ENCODE data around the gene ITGA11.

The ITGA11 gene

DNA sequence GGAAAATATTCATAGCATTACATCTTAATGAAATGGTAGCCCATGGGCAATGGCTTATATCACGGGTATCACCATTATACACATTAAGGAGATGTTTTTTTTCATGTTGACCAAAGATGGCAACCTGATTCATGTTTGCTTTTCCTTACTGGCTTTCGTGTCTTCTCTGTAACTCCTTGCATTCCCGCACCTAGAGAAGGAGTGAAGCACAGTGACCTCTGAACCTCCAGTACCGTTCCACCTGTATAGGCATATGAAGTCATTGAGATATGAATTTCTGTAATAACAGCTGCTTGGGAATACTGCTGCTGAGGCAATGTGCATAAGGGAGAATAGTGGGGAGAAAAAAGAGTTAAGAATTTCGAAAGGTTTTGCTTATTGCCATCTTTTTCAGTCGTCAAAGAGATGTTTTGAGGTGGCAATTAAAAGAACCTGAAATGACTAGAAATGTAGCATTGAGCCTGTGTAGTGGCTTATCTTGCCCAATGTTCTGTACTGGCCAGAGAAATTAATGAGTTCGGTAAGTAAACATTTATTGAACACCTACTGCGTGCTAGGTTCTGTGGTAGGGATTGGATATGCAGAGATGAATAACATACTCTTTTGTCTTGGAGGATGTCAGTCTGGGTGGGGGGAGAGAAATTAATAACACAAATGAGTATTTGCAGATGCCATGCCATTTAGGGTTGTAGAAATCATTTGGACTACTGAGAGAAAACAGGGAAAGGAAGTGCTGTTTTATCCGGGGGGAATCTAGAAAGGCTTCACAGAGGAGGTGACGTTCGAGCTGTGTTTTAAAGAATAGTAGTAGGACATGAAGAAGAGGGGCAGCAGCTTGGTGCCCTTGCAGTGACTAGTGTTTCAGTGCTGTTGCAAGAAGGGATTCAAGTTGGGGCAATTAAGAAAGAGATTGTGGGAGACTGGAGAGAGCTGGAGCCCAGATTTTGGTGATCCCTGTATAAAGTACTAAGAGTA, 151.9 kb downstream of the ITGA11 start:
- DNase-seq: no peak

- DNase-seq: peak; percentile 18
Measured at GRCh38 chr15:68278595-68279405, 153.2 kb downstream of the ITGA11 start.

DNA sequence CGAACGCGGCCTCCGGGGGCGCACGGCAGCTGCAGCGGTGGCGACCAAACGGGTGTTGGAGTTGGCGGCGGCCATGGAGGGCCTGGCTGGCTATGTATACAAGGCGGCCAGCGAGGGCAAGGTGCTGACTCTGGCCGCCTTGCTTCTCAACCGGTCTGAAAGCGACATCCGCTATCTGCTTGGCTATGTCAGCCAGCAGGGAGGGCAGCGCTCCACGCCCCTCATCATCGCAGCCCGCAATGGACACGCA, 153.7 kb downstream of the ITGA11 start:
- DNase-seq: no peak

GRCh38 chr15:68277603-68278344, 154.2 kb downstream of the ITGA11 start, which contains the start of gene FEM1B:
TSS of gene FEM1B (plus strand) at chr15:68277745. CDS start at chr15:68278418, 673 bp downstream.
- peak; percentile 69 for DNase-seq

- no peak for DNase-seq
Measured at GRCh38 chr15:68277131-68277602, 154.8 kb downstream of the ITGA11 start.

DNA sequence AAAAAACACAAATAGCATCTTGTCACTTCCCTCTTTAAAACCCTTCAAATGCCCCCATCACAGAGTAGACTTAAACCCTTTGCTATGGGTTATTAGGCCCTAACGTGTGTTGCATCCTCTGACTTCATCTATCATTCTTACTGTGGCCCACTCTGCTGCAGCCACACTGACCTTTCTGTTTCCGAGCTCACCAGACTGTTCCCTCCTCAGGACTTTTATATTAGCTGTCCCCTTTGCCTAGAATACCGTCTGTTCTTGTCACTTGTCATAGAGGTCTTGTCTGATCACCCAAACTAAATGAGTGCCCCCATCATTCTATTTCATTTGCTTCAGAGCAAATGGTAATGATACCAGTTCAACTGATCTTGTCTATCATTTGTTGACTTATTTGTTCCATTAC, 155.3 kb downstream of the ITGA11 start:
- no peak for DNase-seq

DNA sequence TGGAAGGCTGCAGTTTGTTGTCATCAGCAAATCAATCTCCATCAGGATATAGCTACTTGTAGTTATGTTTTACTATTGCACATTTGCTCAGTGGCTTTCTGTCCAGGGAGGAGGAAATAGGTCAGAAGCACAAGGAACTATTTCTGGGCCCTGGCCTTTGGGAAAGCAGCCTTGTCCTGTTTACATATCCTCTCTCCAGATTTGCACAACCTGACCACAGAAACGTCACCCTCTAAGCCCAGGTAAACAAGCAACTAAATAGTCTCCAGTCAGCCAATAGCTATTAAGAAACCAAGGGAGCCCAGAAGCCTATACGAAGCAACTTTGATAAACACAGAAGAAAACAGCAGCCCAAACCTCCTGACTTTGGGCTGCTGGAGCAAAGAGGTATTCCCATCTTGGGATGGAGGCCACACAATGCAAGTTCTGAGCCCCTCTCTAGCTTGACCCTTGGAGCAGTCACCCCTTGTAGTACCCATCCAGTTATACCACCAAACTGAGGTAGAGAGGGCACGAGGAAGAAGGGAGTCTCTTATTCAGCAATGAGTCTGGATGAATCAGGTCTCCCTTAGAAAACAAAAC, 156.7 kb downstream of the ITGA11 start:
- peak; percentile 71 for DNase-seq

DNA sequence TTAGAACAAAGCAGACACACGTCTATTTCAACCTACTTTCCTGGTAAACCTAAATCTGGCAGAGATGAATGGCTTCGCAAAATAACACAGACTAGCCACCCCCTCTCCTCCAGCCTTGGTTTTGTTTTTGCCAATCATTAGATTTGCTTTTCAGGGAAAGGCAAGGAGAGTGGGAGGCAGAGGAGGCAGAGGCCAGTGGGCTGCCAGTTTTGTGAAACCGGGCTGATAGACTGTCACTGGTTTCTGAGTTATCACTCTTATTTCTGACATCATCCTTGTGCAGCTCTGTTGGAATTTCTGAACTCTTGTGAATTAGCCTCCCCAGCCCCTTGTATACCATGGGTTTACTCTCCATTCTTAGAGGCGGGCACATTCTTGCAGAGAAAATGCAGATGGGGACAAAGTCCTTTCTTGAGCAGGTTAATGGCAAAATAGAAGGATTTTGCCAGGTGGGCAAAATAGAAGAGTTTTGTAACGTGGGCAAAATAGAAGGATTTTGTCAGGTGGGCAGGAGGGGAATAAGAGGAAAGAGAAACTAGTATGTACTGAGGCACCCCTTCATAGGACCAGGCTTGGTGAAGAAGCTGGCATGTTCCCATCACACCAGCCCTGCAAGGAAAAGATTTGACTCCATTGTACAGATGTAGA, 157.6 kb downstream of the ITGA11 start:
- no peak for DNase-seq

- DNase-seq: no peak
Measured at GRCh38 chr15:68272721-68273271, 159.2 kb downstream of the ITGA11 start.

DNA sequence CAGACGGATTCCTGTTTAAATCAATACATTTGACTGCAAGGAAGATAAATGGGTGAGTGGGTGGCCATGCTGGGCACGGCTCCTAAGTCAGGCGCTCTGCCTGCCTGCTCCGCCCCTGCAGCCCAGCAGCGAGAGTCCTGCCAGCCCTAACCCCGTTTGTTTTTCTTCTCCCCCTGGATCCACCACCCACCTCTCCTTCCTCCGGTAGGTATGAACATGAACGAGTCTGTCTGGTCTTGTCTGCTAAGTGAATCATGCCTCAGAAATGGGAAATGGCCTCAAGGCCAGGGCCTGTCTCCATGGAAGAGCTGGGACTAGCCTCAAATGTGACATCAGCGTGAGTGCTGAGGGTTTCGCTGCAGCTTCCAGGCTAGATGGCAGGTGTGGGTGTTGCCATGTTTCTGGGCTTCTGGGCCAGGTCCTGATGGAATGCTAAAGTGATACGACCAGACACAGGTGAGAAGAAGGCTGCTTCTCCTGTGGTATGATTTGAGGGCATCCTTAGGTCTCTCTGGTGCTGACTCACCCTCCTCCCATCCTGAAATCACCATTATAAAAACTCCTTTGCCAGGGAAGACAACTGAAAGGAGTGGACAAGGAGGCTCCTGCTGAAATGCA, 160.0 kb downstream of the ITGA11 start:
- DNase-seq: no peak

DNA sequence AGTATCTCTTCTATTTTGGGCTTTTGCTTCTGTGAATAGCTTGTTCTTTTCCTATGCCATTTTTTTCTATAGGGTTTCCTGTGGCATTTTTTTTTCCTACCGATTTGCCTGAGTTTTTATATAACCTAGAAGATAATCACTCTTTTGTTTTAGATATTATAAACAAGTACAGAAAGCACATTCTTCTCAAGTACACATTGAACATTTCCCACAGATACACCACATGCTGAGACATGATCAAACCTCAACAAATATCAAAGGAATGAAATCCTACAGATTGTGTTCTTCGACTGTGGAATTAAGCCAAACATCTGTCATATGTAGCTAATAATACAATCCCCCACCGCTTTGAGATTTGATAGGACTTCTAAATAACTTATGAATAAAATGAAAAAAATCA, 163.6 kb downstream of the ITGA11 start:
- no peak for DNase-seq

GRCh38 chr15:68265674-68266073, 166.3 kb downstream of the ITGA11 start:
- no peak for DNase-seq

- DNase-seq: no peak
Measured at GRCh38 chr15:68265081-68265480, 166.9 kb downstream of the ITGA11 start.

DNA sequence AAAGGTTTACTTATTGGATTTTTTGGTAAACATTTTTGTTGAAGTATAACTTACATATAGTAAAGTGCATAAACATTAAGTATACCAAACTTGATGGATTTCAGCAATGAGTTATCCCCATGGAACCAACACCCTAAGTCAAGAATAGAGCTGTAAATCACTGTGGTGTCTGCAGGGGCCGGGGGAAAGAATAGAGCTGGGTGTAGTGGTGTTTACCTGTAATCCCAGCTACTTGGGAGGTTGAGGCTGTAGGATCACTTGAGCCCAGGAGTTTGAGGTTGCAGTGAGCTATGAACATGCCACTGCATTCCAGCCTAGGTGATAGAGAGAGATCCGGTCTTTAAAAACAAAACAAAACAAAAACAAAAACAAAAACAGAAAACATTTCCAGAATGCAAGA, 167.7 kb downstream of the ITGA11 start:
- DNase-seq: no peak

- no peak for DNase-seq
Measured at GRCh38 chr15:68262514-68263356, 169.2 kb downstream of the ITGA11 start.

DNA sequence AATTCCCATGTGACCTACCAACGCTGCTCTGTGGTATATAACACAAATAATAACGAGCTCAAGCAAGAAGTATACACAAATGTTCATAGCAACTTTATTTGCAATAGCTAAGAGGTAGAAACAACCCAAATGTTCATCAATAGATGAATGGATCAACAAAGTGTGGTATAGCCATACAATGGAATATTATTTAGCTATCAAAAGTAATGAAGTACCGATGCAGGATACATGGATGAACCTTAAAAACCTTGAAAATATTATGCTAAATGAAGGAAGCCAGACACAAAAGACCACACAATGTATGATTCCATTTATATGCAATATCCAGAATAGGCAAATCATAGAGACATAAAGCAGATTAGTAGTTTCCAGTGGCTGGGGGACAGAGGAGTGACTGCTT, 170.0 kb downstream of the ITGA11 start:
- no peak for DNase-seq

DNA sequence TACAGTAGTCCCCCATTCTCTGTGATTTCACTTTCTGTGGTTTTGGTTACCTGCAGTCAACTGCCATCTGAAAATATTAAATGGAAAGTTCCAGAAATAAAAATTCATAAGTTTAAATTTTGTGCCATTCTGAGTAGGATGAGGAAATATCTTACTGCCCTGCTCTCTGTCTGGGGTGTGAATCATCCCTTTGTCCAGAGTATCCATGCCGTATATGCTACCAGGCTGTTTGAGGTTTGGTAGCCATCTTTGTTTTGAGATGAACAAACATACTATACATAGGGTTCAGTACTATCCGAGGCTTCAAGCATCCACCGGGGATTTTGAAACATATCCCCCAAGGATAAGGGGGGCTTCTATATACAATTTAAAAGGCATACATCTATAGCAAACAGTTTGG, 170.7 kb downstream of the ITGA11 start:
- DNase-seq: no peak

DNA sequence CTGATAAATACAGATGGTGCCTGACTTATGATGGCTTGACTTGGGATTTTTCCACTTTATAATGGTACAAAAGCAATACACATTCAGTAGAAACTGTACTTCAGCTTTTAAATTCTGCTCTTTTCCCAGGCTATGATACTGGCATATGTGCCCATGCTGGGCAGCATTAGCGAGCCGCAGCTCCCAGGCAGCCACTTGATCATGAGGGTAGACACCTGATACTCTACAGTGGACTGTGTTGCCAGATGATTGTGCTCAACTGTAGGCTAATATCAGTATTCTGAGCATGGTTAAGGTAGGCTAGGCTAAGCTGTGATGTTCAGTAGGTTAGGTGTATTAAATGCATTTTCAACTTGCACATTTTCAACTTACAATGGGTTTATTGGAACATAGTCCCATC, 172.1 kb downstream of the ITGA11 start:
- DNase-seq: peak; percentile 41

DNA sequence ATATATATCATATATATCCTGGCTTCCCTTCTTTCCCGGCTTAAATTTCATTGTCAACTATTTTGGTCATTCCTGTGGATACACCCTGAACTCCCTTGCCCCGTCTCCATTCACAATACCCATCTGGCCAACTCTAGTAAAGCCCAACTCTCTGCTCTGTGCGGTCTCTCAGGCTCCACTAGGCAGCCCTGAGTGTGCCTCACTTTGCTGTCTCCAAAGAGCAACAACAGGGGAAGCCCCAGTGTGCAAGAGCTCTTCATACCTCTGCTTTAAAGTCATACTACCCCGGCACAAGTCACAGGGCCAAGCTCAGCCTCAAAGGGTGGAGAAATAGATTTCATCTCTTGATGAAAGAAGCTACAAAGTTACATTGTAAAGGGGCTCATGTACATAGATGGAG, 173.3 kb downstream of the ITGA11 start:
- no peak for DNase-seq

DNA sequence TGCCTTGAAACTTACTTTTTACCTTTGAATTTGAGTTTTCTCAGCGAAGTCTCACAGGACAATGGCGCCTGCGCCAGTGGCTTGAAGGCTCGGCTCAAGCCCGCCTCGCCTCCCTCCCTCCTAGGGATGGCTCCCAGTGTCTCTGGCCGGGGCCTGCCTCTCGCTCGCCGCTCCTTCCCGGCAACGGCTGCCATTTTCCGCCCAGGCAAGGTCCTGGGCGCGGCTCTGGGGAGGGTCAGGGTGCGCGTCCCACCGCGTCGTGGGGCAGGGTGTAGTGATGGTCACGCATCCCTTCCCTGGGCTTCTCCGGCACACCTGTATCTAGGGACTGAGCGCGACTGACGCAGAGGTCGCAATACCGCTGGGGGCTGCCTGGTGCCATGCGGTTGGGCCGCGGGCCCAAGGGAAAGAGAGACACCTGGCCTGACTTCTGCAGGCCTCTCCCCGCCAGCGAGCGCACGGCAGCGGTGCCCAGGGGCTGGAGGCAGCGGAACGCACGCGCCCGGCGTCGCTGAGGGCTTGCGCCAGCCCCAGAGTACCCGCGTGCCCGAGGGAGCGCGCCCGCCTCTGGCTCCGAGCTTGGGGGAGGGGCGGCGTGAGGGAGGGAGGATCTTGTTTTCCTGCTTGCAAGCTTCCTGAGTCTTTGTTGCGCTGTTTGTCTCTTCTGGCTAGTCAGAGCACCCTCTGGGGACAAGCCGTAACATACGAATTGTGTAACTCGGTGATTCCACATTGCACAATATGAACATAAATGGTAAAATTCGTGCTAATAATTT, 175.1 kb downstream of the ITGA11 start:
- DNase-seq: peak; percentile 75
